Mesendoderm (in vitro differentiated cells): ENCODE measurements around the gene UNC13A.
"Not testable (repeated sequence)": the region's sequence is repeated elsewhere in the genome, so short reads cannot be mapped to it uniquely, and the experiment has no call there.

Source experiments
- DNase-seq: peaks from one replicate; pipeline ENCODE4 v3.0.0; 2013
- H2AK5ac ChIP-seq: 2 replicates; pipeline ENCODE4 v1.6.1; 2013; ENCODE audit warnings: low read length, inconsistent platforms
- H2BK120ac ChIP-seq: 2 replicates; pipeline ENCODE4 v1.6.1; 2013; ENCODE audit warnings: low read depth, mild to moderate bottlenecking, low read length, moderate library complexity, mixed read lengths
- H2BK15ac ChIP-seq: replicated peaks from 2 replicates; pipeline ENCODE4 v1.6.1; 2013; ENCODE audit warnings: low read depth, mild to moderate bottlenecking, moderate library complexity
- H2BK5ac ChIP-seq: 2 replicates; pipeline ENCODE4 v1.6.1; 2013; ENCODE audit warnings: low read length, inconsistent platforms
- H3K18ac ChIP-seq: 2 replicates; pipeline ENCODE4 v1.6.1; 2013; ENCODE audit warnings: mild to moderate bottlenecking, low read length, mixed read lengths
- H3K23ac ChIP-seq: one replicate; pipeline ENCODE4 v1.6.1; 2013; ENCODE audit warnings: low read length
- H3K27ac ChIP-seq: 2 replicates; pipeline ENCODE4 v1.5.1; 2013; ENCODE audit warnings: low read depth, mild to moderate bottlenecking, inconsistent platforms, low read length, moderate library complexity
- H3K27me3 ChIP-seq: 2 replicates; pipeline ENCODE4 v1.6.1; 2013; ENCODE audit warnings: low read length, control low read depth, mild to moderate bottlenecking, inconsistent platforms; ENCODE audit not compliant: insufficient read depth, poor library complexity
- H3K36me3 ChIP-seq: 2 replicates; pipeline ENCODE4 v1.6.1; 2013; ENCODE audit warnings: low read length, inconsistent platforms; ENCODE audit not compliant: control insufficient read depth, insufficient read depth
- H3K4ac ChIP-seq: one replicate; pipeline ENCODE4 v1.6.1; 2013; ENCODE audit warnings: low read depth, mild to moderate bottlenecking, low read length, moderate library complexity
- H3K4me1 ChIP-seq: 2 replicates; pipeline ENCODE4 v1.6.1; 2013; ENCODE audit warnings: low read depth, low read length, inconsistent platforms; ENCODE audit not compliant: control insufficient read depth
- H3K4me2 ChIP-seq: 2 replicates; pipeline ENCODE4 v1.6.1; 2013; ENCODE audit warnings: low read length
- H3K4me3 ChIP-seq: 2 replicates; pipeline ENCODE4 v1.5.1; 2013; ENCODE audit warnings: mild to moderate bottlenecking, low read length
- H3K56ac ChIP-seq: one replicate; pipeline ENCODE4 v1.6.1; 2013; ENCODE audit warnings: low read length
- H3K79me1 ChIP-seq: 2 replicates; pipeline ENCODE4 v1.6.1; 2013; ENCODE audit warnings: low read length, inconsistent platforms
- H3K79me2 ChIP-seq: 2 replicates; pipeline ENCODE4 v1.6.1; 2013; ENCODE audit warnings: mild to moderate bottlenecking, low read length; ENCODE audit not compliant: control insufficient read depth, insufficient read depth
- H3K9ac ChIP-seq: 2 replicates; pipeline ENCODE4 v1.6.1; 2013; ENCODE audit warnings: low read length, inconsistent platforms
- H4K5ac ChIP-seq: one replicate; pipeline ENCODE4 v1.6.1; 2013; ENCODE audit warnings: low read length
- H4K8ac ChIP-seq: one replicate; pipeline ENCODE4 v1.6.1; 2013; ENCODE audit warnings: low read depth, mild to moderate bottlenecking, control low read depth, low read length, moderate library complexity
- WGBS: extraction: QIAGEN DNeasy Blood & Tissue Kit; methylation state at CpG from one replicate; pipeline ENCODE4 v1.1.7; 2013; ENCODE audit warnings: low lambda C conversion rate, missing lambda C conversion rate; ENCODE audit not compliant: insufficient coverage; ENCODE audit errors: extremely low coverage; 5-methylcytosine and 5-hydroxymethylcytosine counted together

Gene UNC13A

GRCh38 chr19:17555929-17556813, 132.0 kb downstream of the UNC13A start:
- WGBS: no CpG with 5 or more reads among the region's 46 CpGs
- Histone ChIP-seq H3K4me3 (peak overlapping the region; percentile 92), H3K4ac (no peak overlapping the region), H3K4me2 (peak overlapping the region; percentile 72), H3K4me1 (no peaks in the 10 kb centered on the region), H2AK5ac (no peak overlapping the region), H2BK15ac (no peak overlapping the region), H3K36me3 (peaks cover 4% of the 10 kb centered on the region), H3K27ac (no peak overlapping the region), H2BK5ac (no peak overlapping the region), H3K79me2 (no peaks in the 10 kb centered on the region), H3K27me3 (no peaks in the 10 kb centered on the region), H3K9ac (peak overlapping the region; percentile 93), H3K23ac (no peak overlapping the region), H2BK120ac (no peak overlapping the region), H3K56ac (peak overlapping the region; percentile 97), H4K5ac (no peak overlapping the region), H4K8ac (no peak overlapping the region), H3K18ac (no peak overlapping the region), H3K79me1 (no peaks in the 10 kb centered on the region)
- DNase-seq: peak; percentile 60

DNA sequence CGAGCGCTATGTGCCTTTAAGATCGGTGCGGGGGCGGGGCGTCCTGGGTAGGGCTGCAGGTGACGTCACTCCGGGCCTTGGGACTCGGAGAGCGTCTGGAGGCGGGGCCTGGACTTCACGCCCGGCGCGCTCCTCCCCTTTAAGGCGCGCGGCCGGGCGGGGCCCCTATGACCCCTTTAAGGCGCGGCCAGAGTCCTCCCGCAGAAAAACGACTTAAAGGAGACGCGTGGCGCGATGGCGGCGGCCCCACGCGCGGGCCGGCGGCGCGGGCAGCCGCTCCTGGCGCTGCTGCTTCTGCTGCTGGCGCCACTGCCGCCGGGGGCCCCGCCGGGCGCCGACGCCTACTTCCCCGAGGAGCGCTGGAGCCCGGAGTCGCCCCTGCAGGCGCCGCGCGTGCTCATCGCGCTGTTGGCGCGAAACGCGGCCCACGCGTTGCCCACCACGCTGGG, 132.7 kb downstream of the UNC13A start, which contains the start of gene COLGALT1:
Gene COLGALT1, plus strand, starts transcription at position 170 of the 449 bp plus-strand sequence. Its CDS starts 65 bp downstream, at position 235.
- Histone ChIP-seq H3K56ac (peak within 1 kb of the TSS; percentile 97), H3K79me1 (no peaks in the 10 kb centered on the region), H3K4me2 (peak within 1 kb of the TSS; percentile 72), H3K4me3 (peak within 1 kb of the TSS; percentile 92), H3K27ac (no peak within 1 kb of the TSS), H3K4me1 (no peaks in the 10 kb centered on the region), H4K5ac (no peak within 1 kb of the TSS), H2AK5ac (no peak within 1 kb of the TSS), H3K36me3 (peaks cover 4% of the 10 kb centered on the region), H3K27me3 (no peaks in the 10 kb centered on the region), H3K79me2 (no peaks in the 10 kb centered on the region), H2BK5ac (no peak within 1 kb of the TSS), H3K9ac (peak within 1 kb of the TSS; percentile 93), H3K18ac (no peak within 1 kb of the TSS), H3K4ac (peak within 1 kb of the TSS; percentile 43), H4K8ac (no peak within 1 kb of the TSS), H2BK120ac (no peak within 1 kb of the TSS), H3K23ac (no peak within 1 kb of the TSS), H2BK15ac (no peak within 1 kb of the TSS)
- WGBS: no CpG with 5 or more reads among the region's 64 CpGs
- DNase-seq: peak; percentile 98

DNA sequence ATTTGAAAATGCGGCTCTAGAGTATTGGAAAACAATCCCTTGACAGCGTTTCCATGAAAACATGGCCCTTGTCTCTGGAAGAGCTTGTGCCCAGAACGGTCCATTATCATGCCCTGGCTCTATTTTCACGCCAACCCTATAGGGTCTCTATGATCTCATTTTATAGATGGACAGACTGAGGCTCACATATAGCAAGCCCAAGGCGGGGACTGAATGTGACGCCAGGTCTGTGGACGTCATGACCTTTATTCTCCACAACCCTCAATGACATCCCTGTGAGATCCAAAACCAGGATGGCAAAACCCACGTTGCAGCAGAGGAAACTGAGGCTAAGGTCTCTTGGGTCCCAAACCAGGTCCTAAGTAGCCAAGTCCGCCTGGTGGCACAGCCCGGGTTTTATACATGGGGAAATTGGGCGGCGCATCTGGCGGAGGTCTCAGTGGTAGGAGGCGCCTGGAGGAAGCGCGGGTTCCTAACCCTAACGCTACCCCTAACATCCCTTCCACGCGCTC, 133.1 kb downstream of the UNC13A start:
- Histone ChIP-seq H3K27ac (no peak overlapping the region), H2BK15ac (no peak overlapping the region), H2BK120ac (no peak overlapping the region), H3K23ac (no peak overlapping the region), H3K79me2 (no peaks in the 10 kb centered on the region), H3K36me3 (peaks cover under 1% of the 10 kb centered on the region), H4K8ac (no peak overlapping the region), H2AK5ac (no peak overlapping the region), H3K4me2 (peak overlapping the region; percentile 53), H2BK5ac (no peak overlapping the region), H3K4ac (no peak overlapping the region), H3K18ac (no peak overlapping the region), H3K4me1 (no peaks in the 10 kb centered on the region), H3K56ac (peak overlapping the region; percentile 75), H3K9ac (peak overlapping the region; percentile 3), H3K27me3 (no peaks in the 10 kb centered on the region), H3K4me3 (peak overlapping the region; percentile 8), H4K5ac (no peak overlapping the region), H3K79me1 (no peaks in the 10 kb centered on the region)
- no CpG with 5 or more reads among the region's 19 CpGs for WGBS
- no peak for DNase-seq

- H3K79me1 ChIP-seq: no peaks in the 10 kb centered on the region
- no peak overlapping the region for H4K8ac ChIP-seq
- H3K4me3 ChIP-seq: no peak overlapping the region
- H4K5ac ChIP-seq: no peak overlapping the region
- H2BK120ac ChIP-seq: no peak overlapping the region
- WGBS: no CpG with 5 or more reads among the region's 7 CpGs
- no peaks in the 10 kb centered on the region for H3K4me1 ChIP-seq
- H3K36me3 ChIP-seq: no peaks in the 10 kb centered on the region
- peak overlapping the region; percentile 20 for H3K27ac ChIP-seq
- no peak overlapping the region for H3K18ac ChIP-seq
- H2BK5ac ChIP-seq: no peak overlapping the region
- H3K4me2 ChIP-seq: no peak overlapping the region
- H2AK5ac ChIP-seq: no peak overlapping the region
- no peaks in the 10 kb centered on the region for H3K79me2 ChIP-seq
- no peaks in the 10 kb centered on the region for H3K27me3 ChIP-seq
- peak overlapping the region; percentile 52 for H3K56ac ChIP-seq
- no peak overlapping the region for H3K4ac ChIP-seq
- no peak overlapping the region for H3K23ac ChIP-seq
- DNase-seq: no peak
- peak overlapping the region; percentile 27 for H3K9ac ChIP-seq
- no peak overlapping the region for H2BK15ac ChIP-seq
Observed at GRCh38 chr19:17553256-17553655, 134.9 kb downstream of the UNC13A start.

- H3K36me3 ChIP-seq, H4K5ac ChIP-seq, DNase-seq, H2BK120ac ChIP-seq, H3K4me3 ChIP-seq, H3K4me2 ChIP-seq, H2AK5ac ChIP-seq, H3K4me1 ChIP-seq, H3K9ac ChIP-seq, H2BK5ac ChIP-seq, H2BK15ac ChIP-seq, H4K8ac ChIP-seq, H3K23ac ChIP-seq, H3K79me2 ChIP-seq, H3K79me1 ChIP-seq, H3K27ac ChIP-seq, H3K56ac ChIP-seq, H3K27me3 ChIP-seq, H3K18ac ChIP-seq, H3K4ac ChIP-seq: not testable (repeated sequence)
- no CpG with 5 or more reads among the region's 4 CpGs for WGBS
Observed at GRCh38 chr19:17552735-17553134, 135.4 kb downstream of the UNC13A start.
